ENCODE measurements around the gene LBHD1.
"Not testable (repeated sequence)": the region's sequence is repeated elsewhere in the genome, so short reads cannot be mapped to it uniquely, and the experiment has no call there.

Gene LBHD1

GRCh38 chr11:62694455-62695167 is 22.5 kb upstream of the LBHD1 start:
- no peak overlapping the region for H3K4me3 ChIP-seq (ENCODE audit: low read depth, low read length)
- in situ Hi-C loops (cut with HindIII; ENCODE audit: low sequenced_read_pairs), result no loop called here
- peak; percentile 85 for TF ChIP-seq CTCF (IDR thresholded peaks at IDR 0.05; ENCODE audit: low read depth, low read length)
- peak; percentile 73 for DNase-seq (ENCODE audit: low read depth, low spot score)

- in situ Hi-C loops (cut with HindIII; ENCODE audit: low sequenced_read_pairs); H3K4me3 ChIP-seq (ENCODE audit: low read depth, low read length); DNase-seq (ENCODE audit: low read depth, low spot score): not testable (repeated sequence)
These were observed 21.6 kb upstream of the LBHD1 start for GRCh38 chr11:62693624-62694023.

GRCh38 chr11:62689421-62690183 is 17.5 kb upstream of the LBHD1 start, which contains the start of gene LRRN4CL:
LRRN4CL (minus strand) TSS chr11:62689530; CDS start chr11:62688508, 1,022 bp downstream.
- TF ChIP-seq CTCF (IDR thresholded peaks at IDR 0.05; ENCODE audit: low read depth, low read length), result no peak
- in situ Hi-C loops (cut with HindIII; ENCODE audit: low sequenced_read_pairs), result no loop called here
- peak; percentile 74 for DNase-seq (ENCODE audit: low read depth, low spot score)
- no peak within 1 kb of the TSS for H3K4me3 ChIP-seq (ENCODE audit: low read depth, low read length)

- H3K4me3 ChIP-seq (ENCODE audit: low read depth, low read length), result no peak overlapping the region
- no peak for TF ChIP-seq CTCF (IDR thresholded peaks at IDR 0.05; ENCODE audit: low read depth, low read length)
- in situ Hi-C loops (cut with HindIII; ENCODE audit: low sequenced_read_pairs), result no loop called here
- DNase-seq (ENCODE audit: low read depth, low spot score), result no peak
These were observed 16.4 kb upstream of the LBHD1 start for GRCh38 chr11:62688491-62688890.

- in situ Hi-C loops (cut with HindIII; ENCODE audit: low sequenced_read_pairs), result no loop called here
- DNase-seq (ENCODE audit: low read depth, low spot score), result no peak
- TF ChIP-seq CTCF (IDR thresholded peaks at IDR 0.05; ENCODE audit: low read depth, low read length), result no peak
- H3K4me3 ChIP-seq (ENCODE audit: low read depth, low read length), result no peak overlapping the region
These were observed 15.7 kb upstream of the LBHD1 start for GRCh38 chr11:62687508-62688396.

GRCh38 chr11:62682518-62682917 is 10.5 kb upstream of the LBHD1 start:
- no peak overlapping the region for H3K4me3 ChIP-seq (ENCODE audit: low read depth, low read length)
- TF ChIP-seq CTCF (IDR thresholded peaks at IDR 0.05; ENCODE audit: low read depth, low read length), result no peak
- in situ Hi-C loops (cut with HindIII; ENCODE audit: low sequenced_read_pairs), result no loop called here
- DNase-seq (ENCODE audit: low read depth, low spot score), result no peak

Data from astrocyte of the spinal cord (primary cell).